ENCODE data around the gene FAM89B. TPM values are rescaled to one million over a fixed set of nuclear protein-coding genes. Genes with fewer than 3 reads are reported as not detected.

The FAM89B gene
- polyA plus RNA-seq, 1 experiment = 28.8 TPM

DNA sequence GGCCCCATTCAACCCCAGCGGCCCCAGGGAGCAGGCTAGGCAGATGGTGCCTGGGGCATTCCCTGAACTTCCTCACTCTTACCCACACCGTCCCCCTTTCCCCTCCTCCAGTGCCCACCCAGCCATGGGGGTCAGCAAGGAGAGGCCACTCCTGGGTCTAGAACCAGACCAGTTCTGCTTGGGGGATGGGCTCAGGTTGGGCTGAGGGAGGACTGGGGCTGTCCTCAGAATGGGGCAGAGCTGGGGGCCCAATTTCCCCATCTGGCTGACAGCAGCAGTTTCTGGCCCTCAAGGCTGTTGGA is 35.1 kb upstream of the FAM89B start:
- ChIA-PET POLR2A (interaction anchor here (0.6 to 1.0 kb wide), 4 partner anchors 12 to 82 kb away, joined by 3 to 7 read pairs (median 4); partner anchors contain the start of genes FAM89B, PCNX3 and SCYL1), CTCF (interaction anchor here (1.3 kb wide), 1 partner anchor 56 kb away, joined by 4 read pairs; no protein-coding TSS in a partner anchor)
- TF ChIP-seq, protein P1, sequence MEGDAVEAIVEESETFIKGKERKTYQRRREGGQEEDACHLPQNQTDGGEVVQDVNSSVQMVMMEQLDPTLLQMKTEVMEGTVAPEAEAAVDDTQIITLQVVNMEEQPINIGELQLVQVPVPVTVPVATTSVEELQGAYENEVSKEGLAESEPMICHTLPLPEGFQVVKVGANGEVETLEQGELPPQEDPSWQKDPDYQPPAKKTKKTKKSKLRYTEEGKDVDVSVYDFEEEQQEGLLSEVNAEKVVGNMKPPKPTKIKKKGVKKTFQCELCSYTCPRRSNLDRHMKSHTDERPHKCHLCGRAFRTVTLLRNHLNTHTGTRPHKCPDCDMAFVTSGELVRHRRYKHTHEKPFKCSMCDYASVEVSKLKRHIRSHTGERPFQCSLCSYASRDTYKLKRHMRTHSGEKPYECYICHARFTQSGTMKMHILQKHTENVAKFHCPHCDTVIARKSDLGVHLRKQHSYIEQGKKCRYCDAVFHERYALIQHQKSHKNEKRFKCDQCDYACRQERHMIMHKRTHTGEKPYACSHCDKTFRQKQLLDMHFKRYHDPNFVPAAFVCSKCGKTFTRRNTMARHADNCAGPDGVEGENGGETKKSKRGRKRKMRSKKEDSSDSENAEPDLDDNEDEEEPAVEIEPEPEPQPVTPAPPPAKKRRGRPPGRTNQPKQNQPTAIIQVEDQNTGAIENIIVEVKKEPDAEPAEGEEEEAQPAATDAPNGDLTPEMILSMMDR (IDR thresholded peaks at IDR 0.05; ENCODE audit: low read depth, low read length) = no peak
- Histone ChIP-seq H3K9me3 (ENCODE audit: control insufficient read depth, insufficient read depth, low read length) (peaks cover 5% of the 10 kb centered on the region; the same call in 1 of the 2 replicates), H3K4me3 (ENCODE audit: low read depth, low read length) (no peak overlapping the region), H3K27me3 (ENCODE audit: control insufficient read depth, insufficient read depth, low read length) (no peaks in the 10 kb centered on the region), H3K27ac (ENCODE audit: low read depth, low read length) (no peak overlapping the region)
- no peak for DNase-seq (ENCODE audit: low read depth, low spot score)

DNA sequence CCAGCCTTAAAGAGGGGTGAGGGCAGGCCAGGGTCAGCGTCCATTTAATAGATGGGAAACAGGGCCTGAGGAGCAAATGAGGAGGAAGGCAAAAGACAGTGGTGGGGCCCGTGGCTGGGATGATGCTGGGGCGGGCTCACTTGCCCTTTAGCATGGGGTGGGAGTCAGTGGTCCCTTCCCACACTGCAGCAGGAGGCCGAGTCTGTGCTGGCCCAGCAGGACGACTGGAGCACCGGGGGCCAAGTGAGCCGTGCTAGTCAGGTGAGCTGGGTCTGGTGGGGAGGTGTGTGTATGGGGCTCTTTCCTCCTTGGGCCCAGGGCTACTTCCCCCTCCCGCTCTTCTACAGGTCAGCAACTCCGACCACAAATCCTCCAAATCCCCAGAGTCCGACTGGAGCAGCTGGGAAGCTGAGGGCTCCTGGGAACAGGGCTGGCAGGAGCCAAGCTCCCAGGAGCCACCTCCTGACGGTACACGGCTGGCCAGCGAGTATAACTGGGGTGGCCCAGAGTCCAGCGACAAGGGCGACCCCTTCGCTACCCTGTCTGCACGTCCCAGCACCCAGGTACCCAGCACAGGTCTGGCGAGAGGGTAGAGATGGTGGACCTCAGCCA is 34.6 kb upstream of the FAM89B start:
- TF ChIP-seq, protein P1 (IDR thresholded peaks at IDR 0.05; ENCODE audit: low read depth, low read length) = no peak
- CTCF ChIA-PET = no interaction called here
- Histone ChIP-seq H3K27ac (ENCODE audit: low read depth, low read length) (no peak overlapping the region), H3K9me3 (ENCODE audit: control insufficient read depth, insufficient read depth, low read length) (peaks cover 5% of the 10 kb centered on the region; the same call in 1 of the 2 replicates), H3K4me3 (ENCODE audit: low read depth, low read length) (no peak overlapping the region), H3K27me3 (ENCODE audit: control insufficient read depth, insufficient read depth, low read length) (no peaks in the 10 kb centered on the region)
- POLR2A ChIA-PET = interaction anchor here (1.0 kb wide), 1 partner anchor 35 kb away, joined by 7 read pairs; the partner anchor contains the start of gene FAM89B
- no peak for DNase-seq (ENCODE audit: low read depth, low spot score)

DNA sequence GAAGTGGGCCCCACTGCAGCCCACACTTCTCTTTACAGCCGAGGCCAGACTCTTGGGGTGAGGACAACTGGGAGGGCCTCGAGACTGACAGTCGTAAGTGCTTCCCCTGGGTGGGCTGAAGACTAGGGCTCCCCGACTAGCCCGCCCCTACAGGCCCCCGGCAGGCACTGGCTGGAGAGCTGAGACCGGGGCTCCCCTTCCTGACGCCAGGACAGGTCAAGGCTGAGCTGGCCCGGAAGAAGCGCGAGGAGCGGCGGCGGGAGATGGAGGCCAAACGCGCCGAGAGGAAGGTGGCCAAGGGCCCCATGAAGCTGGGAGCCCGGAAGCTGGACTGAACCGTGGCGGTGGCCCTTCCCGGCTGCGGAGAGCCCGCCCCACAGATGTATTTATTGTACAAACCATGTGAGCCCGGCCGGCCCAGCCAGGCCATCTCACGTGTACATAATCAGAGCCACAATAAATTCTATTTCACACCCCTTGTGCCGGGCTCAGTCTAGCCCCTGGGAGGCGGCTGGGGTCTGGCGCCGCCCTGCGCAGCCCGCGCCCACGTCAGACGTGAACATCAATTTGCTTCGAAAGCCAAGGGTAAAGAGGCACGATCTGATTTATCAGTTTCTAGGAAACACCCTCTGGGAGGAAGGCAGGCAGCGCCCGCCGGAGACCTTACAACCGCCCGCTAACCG is 34.0 kb upstream of the FAM89B start:
- Histone ChIP-seq H3K4me3 (ENCODE audit: low read depth, low read length) (no peak overlapping the region), H3K27me3 (ENCODE audit: control insufficient read depth, insufficient read depth, low read length) (no peaks in the 10 kb centered on the region), H3K27ac (ENCODE audit: low read depth, low read length) (no peak overlapping the region), H3K9me3 (ENCODE audit: control insufficient read depth, insufficient read depth, low read length) (peaks cover 5% of the 10 kb centered on the region; the same call in 1 of the 2 replicates)
- DNase-seq (ENCODE audit: low read depth, low spot score) = no peak
- TF ChIP-seq, protein P1 (IDR thresholded peaks at IDR 0.05; ENCODE audit: low read depth, low read length) = no peak
- CTCF ChIA-PET = no interaction called here
- POLR2A ChIA-PET = no interaction called here

DNA sequence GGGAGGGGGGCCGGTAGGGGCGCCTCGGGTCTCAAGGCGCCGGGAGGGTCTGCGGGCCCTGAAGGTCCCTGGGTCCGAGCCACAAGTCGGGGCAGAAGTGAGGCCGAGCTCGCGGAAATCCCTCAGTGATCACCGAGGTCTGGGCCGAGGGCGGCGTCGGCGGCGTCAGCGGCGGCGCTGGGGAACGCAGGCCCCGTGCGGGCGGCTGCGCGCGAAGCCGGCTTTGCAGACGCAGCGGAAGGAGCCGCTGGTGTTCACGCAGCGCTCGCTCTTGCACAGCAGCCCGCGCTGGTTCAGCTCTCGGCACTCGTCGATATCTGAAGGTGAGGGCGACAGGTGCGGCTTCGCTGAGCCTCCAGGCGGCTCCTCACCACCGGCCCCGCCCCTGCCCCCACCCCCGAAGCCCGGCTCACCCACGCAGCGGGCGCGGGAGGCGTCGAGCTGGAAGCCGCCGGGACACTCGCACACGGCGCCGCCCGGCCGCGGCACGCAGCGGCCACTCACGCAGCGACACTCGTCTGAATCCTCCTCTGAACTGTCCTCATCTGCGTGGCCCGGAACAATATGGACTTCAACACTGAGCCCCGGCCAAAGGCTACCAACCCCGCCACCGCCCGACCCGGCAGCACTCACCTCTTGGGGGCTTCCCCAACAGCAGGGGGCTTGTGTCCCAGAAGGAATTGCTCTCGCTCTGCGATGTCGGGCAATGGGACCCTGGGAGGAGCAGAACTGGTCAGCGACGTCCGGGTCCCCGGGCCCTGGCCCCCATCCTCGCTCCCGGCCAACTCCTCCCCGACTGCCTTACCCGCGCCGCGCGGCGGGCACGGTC is 33.2 kb upstream of the FAM89B start:
- Histone ChIP-seq H3K4me3 (ENCODE audit: low read depth, low read length) (no peak overlapping the region), H3K27ac (ENCODE audit: low read depth, low read length) (no peak overlapping the region), H3K9me3 (ENCODE audit: control insufficient read depth, insufficient read depth, low read length) (peaks cover 5% of the 10 kb centered on the region; the same call in 1 of the 2 replicates), H3K27me3 (ENCODE audit: control insufficient read depth, insufficient read depth, low read length) (no peaks in the 10 kb centered on the region)
- POLR2A ChIA-PET = interaction anchor here (1.0 to 1.5 kb wide), 2 partner anchors 18 to 76 kb away, joined by 5 to 7 read pairs; partner anchors contain the start of gene PCNX3
- DNase-seq (ENCODE audit: low read depth, low spot score) = no peak
- CTCF ChIA-PET = interaction anchor here (1.3 to 3.9 kb wide), 4 partner anchors 12 to 55 kb away, joined by 4 to 48 read pairs (median 18); partner anchors contain the start of genes EHBP1L1 and KCNK7
- TF ChIP-seq, protein P1 (IDR thresholded peaks at IDR 0.05; ENCODE audit: low read depth, low read length) = no peak
